ENCODE data around the gene NTN3. TPM values are rescaled to one million over a fixed set of nuclear protein-coding genes. Genes with fewer than 3 reads are reported as not detected.

Gene NTN3
- total RNA-seq, 1 donor, result 0.36 TPM

GRCh38 chr16:2469399-2470233 is 1.5 kb upstream of the NTN3 start:
- Histone ChIP-seq H2AFZ (ENCODE audit: low read length) (no peak overlapping the region), H3K27me3 (ENCODE audit: insufficient read depth, low read length) (no peaks in the 10 kb centered on the region), H4K20me1 (ENCODE audit: insufficient read depth, low read length) (peaks cover 3% of the 10 kb centered on the region), H3K9me3 (ENCODE audit: low read depth, low read length) (no peaks in the 10 kb centered on the region), H3K4me3 (ENCODE audit: insufficient read depth, low read length) (no peak overlapping the region), H3K4me2 (ENCODE audit: insufficient read depth, low read length) (no peak overlapping the region), H3K4me1 (ENCODE audit: insufficient read depth, low read length) (peaks cover 12% of the 10 kb centered on the region), H3K79me2 (ENCODE audit: insufficient read depth, low read length) (no peaks in the 10 kb centered on the region), H3K36me3 (ENCODE audit: insufficient read depth, low read length) (no peaks in the 10 kb centered on the region), H3K27ac (ENCODE audit: low read depth, low read length) (no peak overlapping the region)
- TF ChIP-seq CTCF (IDR thresholded peaks at IDR 0.05; ENCODE audit: extremely low read depth, low read depth, low read length), result no peak
- DNase-seq (ENCODE audit: insufficient read length, low spot score, missing footprints), result peak; percentile 95

- Histone ChIP-seq H3K4me3 (ENCODE audit: insufficient read depth, low read length) (no peak overlapping the region), H3K4me2 (ENCODE audit: insufficient read depth, low read length) (no peak overlapping the region), H3K27me3 (ENCODE audit: insufficient read depth, low read length) (no peaks in the 10 kb centered on the region), H3K9me3 (ENCODE audit: low read depth, low read length) (no peaks in the 10 kb centered on the region), H2AFZ (ENCODE audit: low read length) (no peak overlapping the region), H3K4me1 (ENCODE audit: insufficient read depth, low read length) (peaks cover 12% of the 10 kb centered on the region), H3K79me2 (ENCODE audit: insufficient read depth, low read length) (peaks cover under 1% of the 10 kb centered on the region), H4K20me1 (ENCODE audit: insufficient read depth, low read length) (peaks cover 3% of the 10 kb centered on the region), H3K36me3 (ENCODE audit: insufficient read depth, low read length) (no peaks in the 10 kb centered on the region), H3K27ac (ENCODE audit: low read depth, low read length) (no peak overlapping the region)
- no peak for DNase-seq (ENCODE audit: insufficient read length, low spot score, missing footprints)
- TF ChIP-seq CTCF (IDR thresholded peaks at IDR 0.05; ENCODE audit: extremely low read depth, low read depth, low read length), result no peak
These were observed 879 bp upstream of the NTN3 start for GRCh38 chr16:2470234-2470601.

GRCh38 chr16:2470603-2471015 is 488 bp upstream of the NTN3 start:
- peaks cover 4% of the 10 kb centered on the region for H3K79me2 ChIP-seq (ENCODE audit: insufficient read depth, low read length)
- H3K4me2 ChIP-seq (ENCODE audit: insufficient read depth, low read length), result peak overlapping the region; percentile 58
- no peak overlapping the region for H2AFZ ChIP-seq (ENCODE audit: low read length)
- H4K20me1 ChIP-seq (ENCODE audit: insufficient read depth, low read length), result peaks cover 4% of the 10 kb centered on the region
- H3K27ac ChIP-seq (ENCODE audit: low read depth, low read length), result no peak overlapping the region
- H3K36me3 ChIP-seq (ENCODE audit: insufficient read depth, low read length), result no peaks in the 10 kb centered on the region
- no peak for DNase-seq (ENCODE audit: insufficient read length, low spot score, missing footprints)
- no peaks in the 10 kb centered on the region for H3K9me3 ChIP-seq (ENCODE audit: low read depth, low read length)
- H3K27me3 ChIP-seq (ENCODE audit: insufficient read depth, low read length), result no peaks in the 10 kb centered on the region
- TF ChIP-seq CTCF (IDR thresholded peaks at IDR 0.05; ENCODE audit: extremely low read depth, low read depth, low read length), result no peak
- H3K4me1 ChIP-seq (ENCODE audit: insufficient read depth, low read length), result peaks cover 13% of the 10 kb centered on the region
- H3K4me3 ChIP-seq (ENCODE audit: insufficient read depth, low read length), result no peak overlapping the region

- H3K79me2 ChIP-seq (ENCODE audit: insufficient read depth, low read length), result peaks cover 15% of the 10 kb centered on the region
- H3K27me3 ChIP-seq (ENCODE audit: insufficient read depth, low read length), result no peaks in the 10 kb centered on the region
- TF ChIP-seq CTCF (IDR thresholded peaks at IDR 0.05; ENCODE audit: extremely low read depth, low read depth, low read length), result no peak
- DNase-seq (ENCODE audit: insufficient read length, low spot score, missing footprints), result no peak
- peak overlapping the region; percentile 58 for H3K4me2 ChIP-seq (ENCODE audit: insufficient read depth, low read length)
- H3K9me3 ChIP-seq (ENCODE audit: low read depth, low read length), result no peaks in the 10 kb centered on the region
- H3K4me1 ChIP-seq (ENCODE audit: insufficient read depth, low read length), result peaks cover 17% of the 10 kb centered on the region
- peaks cover 11% of the 10 kb centered on the region for H4K20me1 ChIP-seq (ENCODE audit: insufficient read depth, low read length)
- H2AFZ ChIP-seq (ENCODE audit: low read length), result no peak overlapping the region
- H3K36me3 ChIP-seq (ENCODE audit: insufficient read depth, low read length), result no peaks in the 10 kb centered on the region
- no peak overlapping the region for H3K27ac ChIP-seq (ENCODE audit: low read depth, low read length)
- peak overlapping the region; percentile 50 for H3K4me3 ChIP-seq (ENCODE audit: insufficient read depth, low read length)
These were observed 773 bp downstream of the NTN3 start for GRCh38 chr16:2471653-2472487.
